ENCODE data around the gene DNAH8. TPM values are rescaled to one million over a fixed set of nuclear protein-coding genes. Genes with fewer than 3 reads are reported as not detected.

Gene DNAH8
- total RNA-seq, 2 experiments from 2014 or later: 0.03 TPM; not detected in 1

DNA sequence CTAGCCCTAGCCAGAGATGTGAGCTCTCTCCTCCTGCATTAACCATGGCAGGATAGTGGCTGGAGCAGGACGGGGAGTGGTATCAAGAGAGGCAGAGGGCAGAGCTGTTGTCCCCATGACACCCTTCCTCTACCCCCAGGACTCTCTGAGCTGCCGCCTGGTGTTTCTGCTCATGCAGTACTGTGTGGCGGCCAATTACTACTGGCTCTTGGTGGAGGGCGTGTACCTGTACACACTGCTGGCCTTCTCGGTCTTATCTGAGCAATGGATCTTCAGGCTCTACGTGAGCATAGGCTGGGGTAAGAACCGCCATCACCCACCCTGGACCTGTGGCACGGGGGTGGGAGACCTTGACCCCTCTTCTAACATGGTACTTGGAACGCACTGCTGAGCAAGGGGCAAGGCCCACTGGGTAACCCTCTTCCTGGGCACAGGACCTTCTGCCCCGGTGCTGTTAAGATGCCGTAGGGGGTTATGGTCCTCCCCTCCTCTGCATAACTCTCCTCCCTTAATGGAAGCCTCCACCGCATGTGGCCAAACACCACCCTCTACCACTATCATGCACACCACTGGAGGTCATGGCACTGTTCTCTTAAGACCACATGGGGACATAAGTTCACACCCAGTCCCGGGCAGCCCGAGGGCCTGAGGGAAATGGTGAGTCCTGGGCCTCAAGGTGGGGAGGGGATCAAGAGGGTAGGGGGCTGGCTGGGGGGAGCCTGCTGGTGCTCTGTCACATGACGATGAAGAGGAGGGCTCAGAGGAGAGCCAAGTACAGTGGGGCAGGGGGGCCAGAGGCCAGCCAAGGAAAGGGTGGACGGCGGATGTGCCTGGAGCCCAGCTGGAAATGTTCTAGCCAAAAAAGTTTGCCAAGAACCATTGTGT lies 358.6 kb downstream of the DNAH8 start:
- ChIA-PET POLR2A (no interaction called here), CTCF (no interaction called here)
- Mint-ChIP-seq H3K4me1 (ENCODE audit: low read depth) (no peaks in the 10 kb centered on the region), H3K36me3 (ENCODE audit: low read depth) (no peaks in the 10 kb centered on the region), H3K9me3 (no peaks in the 10 kb centered on the region), H3K4me3 (no peak overlapping the region), H3K27ac (no peak overlapping the region), H3K27me3 (peaks cover 5% of the 10 kb centered on the region)
- Histone ChIP-seq H3K9me3 (ENCODE audit: control insufficient read depth in 1 of 2, insufficient read depth in 1 of 2, low read length in 2 of 2) (no peaks in the 10 kb centered on the region), H3K4me3 (ENCODE audit: low read length) (no peak overlapping the region), H3K4me1 (ENCODE audit: insufficient read depth, low read length) (no peaks in the 10 kb centered on the region), H3K27me3 (ENCODE audit: control insufficient read depth in 1 of 2, insufficient read depth in 2 of 2, low read length in 2 of 2) (no peaks in the 10 kb centered on the region), H3K36me3 (ENCODE audit: insufficient read depth, low read length) (no peaks in the 10 kb centered on the region), H3K27ac (ENCODE audit: low read depth in 1 of 2, low read length in 2 of 2) (no peak overlapping the region)
- intact Hi-C loops (cut with DNase I, micrococcal nuclease): no loop called here
- TF ChIP-seq, protein P1, sequence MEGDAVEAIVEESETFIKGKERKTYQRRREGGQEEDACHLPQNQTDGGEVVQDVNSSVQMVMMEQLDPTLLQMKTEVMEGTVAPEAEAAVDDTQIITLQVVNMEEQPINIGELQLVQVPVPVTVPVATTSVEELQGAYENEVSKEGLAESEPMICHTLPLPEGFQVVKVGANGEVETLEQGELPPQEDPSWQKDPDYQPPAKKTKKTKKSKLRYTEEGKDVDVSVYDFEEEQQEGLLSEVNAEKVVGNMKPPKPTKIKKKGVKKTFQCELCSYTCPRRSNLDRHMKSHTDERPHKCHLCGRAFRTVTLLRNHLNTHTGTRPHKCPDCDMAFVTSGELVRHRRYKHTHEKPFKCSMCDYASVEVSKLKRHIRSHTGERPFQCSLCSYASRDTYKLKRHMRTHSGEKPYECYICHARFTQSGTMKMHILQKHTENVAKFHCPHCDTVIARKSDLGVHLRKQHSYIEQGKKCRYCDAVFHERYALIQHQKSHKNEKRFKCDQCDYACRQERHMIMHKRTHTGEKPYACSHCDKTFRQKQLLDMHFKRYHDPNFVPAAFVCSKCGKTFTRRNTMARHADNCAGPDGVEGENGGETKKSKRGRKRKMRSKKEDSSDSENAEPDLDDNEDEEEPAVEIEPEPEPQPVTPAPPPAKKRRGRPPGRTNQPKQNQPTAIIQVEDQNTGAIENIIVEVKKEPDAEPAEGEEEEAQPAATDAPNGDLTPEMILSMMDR (IDR thresholded peaks at IDR 0.05): no peak
- ATAC-seq (ENCODE audit: poor library complexity) (no peak), DNase-seq (no peak)

GRCh38 chr6:39074486-39074885 lies 359.4 kb downstream of the DNAH8 start:
- no peak overlapping the region for H3K4me3 ChIP-seq (ENCODE audit: low read length)
- no peaks in the 10 kb centered on the region for H3K9me3 ChIP-seq (ENCODE audit: control insufficient read depth in 1 of 2, insufficient read depth in 1 of 2, low read length in 2 of 2)
- no peak overlapping the region for H3K27ac Mint-ChIP-seq
- no peak overlapping the region for H3K27ac ChIP-seq (ENCODE audit: low read depth in 1 of 2, low read length in 2 of 2)
- ATAC-seq (ENCODE audit: poor library complexity): no peak
- H3K27me3 ChIP-seq (ENCODE audit: control insufficient read depth in 1 of 2, insufficient read depth in 2 of 2, low read length in 2 of 2): no peaks in the 10 kb centered on the region
- POLR2A ChIA-PET: no interaction called here
- H3K36me3 ChIP-seq (ENCODE audit: insufficient read depth, low read length): no peaks in the 10 kb centered on the region
- intact Hi-C loops (cut with DNase I, micrococcal nuclease): no loop called here
- no peaks in the 10 kb centered on the region for H3K36me3 Mint-ChIP-seq (ENCODE audit: low read depth)
- H3K27me3 Mint-ChIP-seq: no peaks in the 10 kb centered on the region
- H3K4me1 Mint-ChIP-seq (ENCODE audit: low read depth): no peaks in the 10 kb centered on the region
- no peak overlapping the region for H3K4me3 Mint-ChIP-seq
- H3K4me1 ChIP-seq (ENCODE audit: insufficient read depth, low read length): no peaks in the 10 kb centered on the region
- no peaks in the 10 kb centered on the region for H3K9me3 Mint-ChIP-seq
- no peak for DNase-seq
- CTCF ChIA-PET: no interaction called here
- TF ChIP-seq, protein P1 (IDR thresholded peaks at IDR 0.05): no peak

DNA sequence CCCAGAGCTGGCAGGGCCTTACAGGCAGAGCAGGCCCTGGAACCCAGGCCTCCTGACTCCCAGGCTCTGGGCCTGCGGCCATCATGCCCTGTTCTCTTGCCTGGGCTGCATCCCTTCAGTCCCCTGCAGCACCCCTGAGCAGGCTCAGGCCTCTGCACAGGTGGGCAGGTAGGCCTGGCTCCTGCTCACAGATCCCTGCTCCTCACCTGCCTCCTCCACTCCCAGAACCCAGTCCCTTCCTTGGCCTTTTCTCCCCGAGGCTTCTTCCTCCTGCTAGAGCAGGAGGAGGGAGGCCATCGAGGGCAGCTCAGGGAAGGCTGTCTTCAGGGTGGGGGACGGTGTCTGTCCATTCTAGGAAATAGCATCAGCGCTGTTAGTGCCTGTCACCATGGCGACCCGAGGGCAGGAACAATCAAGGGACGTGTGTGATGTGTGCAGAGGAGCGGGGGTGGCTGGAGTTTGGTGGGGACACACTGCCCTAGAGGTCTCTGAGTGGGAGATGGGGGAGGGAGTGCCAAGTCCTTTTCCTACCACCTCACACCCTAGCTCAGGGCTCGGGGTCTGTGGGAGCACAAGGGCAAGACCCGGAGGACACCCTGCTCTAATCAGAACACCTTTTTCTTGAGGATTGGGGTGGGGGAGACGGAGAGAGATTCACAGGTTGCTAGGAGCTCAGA lies 360.0 kb downstream of the DNAH8 start:
- H3K36me3 ChIP-seq (ENCODE audit: insufficient read depth, low read length): no peaks in the 10 kb centered on the region
- H3K27ac Mint-ChIP-seq: no peak overlapping the region
- no peaks in the 10 kb centered on the region for H3K4me1 Mint-ChIP-seq (ENCODE audit: low read depth)
- no peak overlapping the region for H3K4me3 ChIP-seq (ENCODE audit: low read length)
- no peaks in the 10 kb centered on the region for H3K9me3 Mint-ChIP-seq
- no peaks in the 10 kb centered on the region for H3K4me1 ChIP-seq (ENCODE audit: insufficient read depth, low read length)
- ChIA-PET CTCF (no interaction called here), POLR2A (no interaction called here)
- no peak for ATAC-seq (ENCODE audit: poor library complexity)
- no peaks in the 10 kb centered on the region for H3K9me3 ChIP-seq (ENCODE audit: control insufficient read depth in 1 of 2, insufficient read depth in 1 of 2, low read length in 2 of 2)
- TF ChIP-seq, protein P1 (IDR thresholded peaks at IDR 0.05): no peak
- no peak overlapping the region for H3K4me3 Mint-ChIP-seq
- H3K27me3 ChIP-seq (ENCODE audit: control insufficient read depth in 1 of 2, insufficient read depth in 2 of 2, low read length in 2 of 2): no peaks in the 10 kb centered on the region
- H3K36me3 Mint-ChIP-seq (ENCODE audit: low read depth): no peaks in the 10 kb centered on the region
- H3K27ac ChIP-seq (ENCODE audit: low read depth in 1 of 2, low read length in 2 of 2): no peak overlapping the region
- DNase-seq: no peak
- H3K27me3 Mint-ChIP-seq: no peaks in the 10 kb centered on the region
- intact Hi-C loops (cut with DNase I, micrococcal nuclease): no loop called here

Measured in CD4-positive, alpha-beta T cell (primary cell).